Spleen (tissue), 11 donors: Measurements from ENCODE around the gene RBM15B. TPM values are rescaled to one million over a fixed set of nuclear protein-coding genes. Genes with fewer than 3 reads are reported as not detected.

Experiments
- DNase-seq: peaks from one replicate; pipeline ENCODE4 v3.0.0-alpha.2; 2020
- H3K27ac ChIP-seq, 8 donors: fragments of 200-600 bp; sonication (generic) in 7 of 8; 1 replicate in 4 of 8; 2 replicates in 4 of 8; pipeline versions ENCODE4 v1.5.0 to v1.8.0; 2016 to 2021; ENCODE audit warnings: inconsistent platforms in 4 of 8, mild to moderate bottlenecking in 4 of 8, moderate library complexity in 1 of 8
- H3K27me3 ChIP-seq, 7 donors: fragments of 200-600 bp; sonication (generic) in 6 of 7; replicated peaks in 1 of 7; 1 replicate in 4 of 7; 2 replicates in 3 of 7; pipeline versions ENCODE4 v1.5.0 to v1.8.0; 2016 to 2021; ENCODE audit warnings: inconsistent platforms in 3 of 7, mild to moderate bottlenecking in 1 of 7
- H3K36me3 ChIP-seq, 6 donors: fragments of 200-600 bp; sonication (generic) in 5 of 6; 1 replicate in 4 of 6; 2 replicates in 2 of 6; pipeline versions ENCODE4 v1.5.0 to v1.8.0; 2016 to 2021; ENCODE audit warnings: inconsistent platforms in 2 of 6
- H3K4me1 ChIP-seq, 6 donors: fragments of 200-600 bp; sonication (generic) in 5 of 6; 1 replicate in 3 of 6; 2 replicates in 3 of 6; pipeline versions ENCODE4 v1.5.0 to v1.8.0; 2016 to 2021; ENCODE audit warnings: inconsistent platforms in 3 of 6
- H3K4me3 ChIP-seq, 8 donors: fragments of 200-600 bp; sonication (generic) in 7 of 8; 1 replicate in 4 of 8; 2 replicates in 4 of 8; pipeline versions ENCODE4 v1.5.0 to v1.8.0; 2016 to 2021; ENCODE audit warnings: inconsistent platforms in 4 of 8, mild to moderate bottlenecking in 4 of 8, moderate library complexity in 2 of 8
- H3K9me3 ChIP-seq, 8 donors: fragments of 200-600 bp; sonication (generic) in 7 of 8; 1 replicate in 4 of 8; 2 replicates in 4 of 8; pipeline versions ENCODE4 v1.5.0 to v1.8.0; 2016 to 2021; ENCODE audit warnings: inconsistent platforms in 4 of 8
- CTCF ChIP-seq, 11 experiments: fragments of 200-600 bp in 7 of 11; fragments of 450-650 bp in 4 of 11; sonication (generic) in 4 of 11; IDR thresholded peaks in 8 of 11; conservative IDR thresholded peaks in 3 of 11; 1 replicate in 7 of 11; 2 replicates in 4 of 11; pipeline versions ENCODE4 v1.4.0 to v1.8.0; 2016 to 2021; ENCODE audit warnings: antibody characterized with exemption in 11 of 11, inconsistent platforms in 4 of 11, mild to moderate bottlenecking in 1 of 11
- POLR2A ChIP-seq, 3 donors: fragments of 450-650 bp; IDR thresholded peaks; one replicate each; pipeline ENCODE4 v1.5.1; 2017; ENCODE audit warnings: antibody characterized with exemption in 3 of 3, mild to moderate bottlenecking in 1 of 3
- POLR2AphosphoS5 ChIP-seq, 3 donors: sonication (generic); formaldehyde crosslinking; IDR thresholded peaks; one replicate each; pipeline ENCODE4 v1.5.1; 2017; ENCODE audit warnings: antibody characterized with exemption in 3 of 3
- WGBS, 5 donors: extraction: QIAGEN DNeasy Blood & Tissue Kit in 3 of 5; methylation state at CpG; one replicate each; pipeline versions ENCODE4 v1.1.5 to v1.1.7; 2013 to 2018; 5-methylcytosine and 5-hydroxymethylcytosine counted together
- intact Hi-C: fragments of 100-400 bp; cut with DNase I; formaldehyde crosslinking; loops from one replicate; pipeline ENCODE4 v1.15.0; 2023; ENCODE audit warnings: low total_unique reads
- polyA plus RNA-seq, 3 donors: library from polyadenylated mRNA; stranded (reverse); fragments of 200-250 nt; gene quantifications; one replicate each; pipeline ENCODE4 v1.2.1, GENCODE V29; 2013
- total RNA-seq, 7 donors: library from RNA; depleted of rRNA in 3 of 7; stranded (reverse); fragments of >200 nt in 3 of 7; fragmentation: NEBNext Ultra II Directional in 4 of 7; extraction: Animal tissue kit (Norgen Biotek cat#: 25700) in 4 of 7; gene quantifications; one replicate each; pipeline versions ENCODE4 v1.1.0 to v1.2.1, GENCODE V29; 2016 to 2021
- donor health status: healthy with polysubstance abuse.
- donor health status: DM: no; HTN: no; CAD: no; lungs with moderate emphysema.
- donor health status: DM: no; HTN: no; CAD: no.
- donor health status: Bipolar disorder and iron deficiency.
- donor health status: healthy.
- donor health status: DM: no; HTN: no; CAD: no.
- donor health status: DM: yes; HTN: yes; CAD: no.

The RBM15B gene
- total and polyA plus RNA-seq, 10 donors: 6.4 to 34.6 (median 23.6) TPM

DNA sequence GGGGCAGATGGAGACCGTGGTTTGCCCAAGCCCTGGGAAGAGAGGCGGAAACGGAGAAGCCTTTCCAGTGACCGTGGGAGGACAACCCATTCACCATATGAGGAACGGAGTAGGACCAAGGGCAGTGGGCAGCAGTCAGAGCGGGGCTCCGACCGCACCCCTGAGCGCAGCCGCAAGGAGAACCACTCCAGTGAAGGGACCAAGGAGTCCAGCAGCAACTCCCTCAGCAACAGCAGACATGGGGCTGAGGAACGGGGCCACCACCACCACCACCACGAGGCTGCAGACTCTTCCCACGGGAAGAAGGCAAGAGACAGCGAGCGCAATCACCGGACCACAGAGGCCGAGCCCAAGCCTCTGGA lies 2.0 kb downstream of the RBM15B start:
- Histone ChIP-seq H3K27me3 (no peaks in the 10 kb centered on the region), H3K4me3 (peak overlapping the region in 1 of 8 donors; percentile 90), H3K4me1 (peaks cover 24 to 88% (median 76%) of the 10 kb centered on the region in 6 donors), H3K27ac (no peak overlapping the region), H3K36me3 (peaks cover 0 to 83% (median 65%) of the 10 kb centered on the region in 6 donors), H3K9me3 (no peaks in the 10 kb centered on the region)
- no peak for DNase-seq
- intact Hi-C loops: no loop called here
- 94 to 96% (median 95%) methylated on average over 17 of the region's 17 CpGs for WGBS, 5 donors
- TF ChIP-seq POLR2AphosphoS5 (IDR thresholded peaks at IDR 0.05) (no peak), POLR2A (IDR thresholded peaks at IDR 0.05) (no peak), CTCF (IDR thresholded peaks at IDR 0.05 in 8 of 11, conservative IDR thresholded peaks at IDR 0.05 in 3 of 11) (no peak)

DNA sequence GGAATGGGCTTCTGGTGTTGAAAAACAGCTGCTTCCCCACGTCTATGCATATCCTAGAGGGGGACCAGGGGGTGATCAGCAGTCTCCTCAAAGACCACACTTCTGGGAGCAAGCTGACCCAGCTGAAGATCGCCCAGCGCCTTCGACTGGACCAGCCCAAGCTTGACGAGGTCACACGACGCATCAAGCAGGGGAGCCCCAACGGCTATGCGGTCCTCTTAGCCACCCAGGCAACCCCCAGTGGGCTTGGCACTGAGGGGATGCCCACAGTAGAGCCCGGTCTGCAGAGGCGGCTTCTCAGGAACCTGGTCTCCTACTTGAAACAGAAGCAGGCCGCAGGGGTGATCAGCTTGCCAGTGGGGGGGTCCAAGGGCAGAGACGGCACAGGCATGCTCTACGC lies 2.5 kb downstream of the RBM15B start:
- no peak for DNase-seq
- intact Hi-C loops: no loop called here
- 87 to 96% (median 91%) methylated on average over 10 to 14 of the region's 14 CpGs for WGBS, 5 donors
- no peaks in the 10 kb centered on the region for H3K27me3 ChIP-seq
- peaks cover 24 to 84% (median 73%) of the 10 kb centered on the region in 6 donors for H3K4me1 ChIP-seq
- no peaks in the 10 kb centered on the region for H3K9me3 ChIP-seq
- H3K36me3 ChIP-seq: peaks cover 0 to 83% (median 66%) of the 10 kb centered on the region in 6 donors
- TF ChIP-seq POLR2AphosphoS5 (IDR thresholded peaks at IDR 0.05) (peak in 2 of 3 donors; percentile 5 to 62), CTCF (IDR thresholded peaks at IDR 0.05 in 8 of 11, conservative IDR thresholded peaks at IDR 0.05 in 3 of 11) (no peak)
- no peak overlapping the region for H3K4me3 ChIP-seq
- no peak overlapping the region for H3K27ac ChIP-seq

GRCh38 chr3:51394541-51394940 lies 3.5 kb downstream of the RBM15B start:
- Histone ChIP-seq H3K27me3 (no peaks in the 10 kb centered on the region), H3K9me3 (no peaks in the 10 kb centered on the region), H3K4me3 (no peak overlapping the region), H3K4me1 (peaks cover 23 to 74% (median 65%) of the 10 kb centered on the region in 6 donors), H3K36me3 (peaks cover 0 to 83% (median 68%) of the 10 kb centered on the region in 6 donors), H3K27ac (no peak overlapping the region)
- WGBS, 5 donors: 75 to 94% (median 87%) methylated on average over 3 to 5 of the region's 5 CpGs
- no peak for DNase-seq
- intact Hi-C loops: no loop called here
- TF ChIP-seq POLR2AphosphoS5 (IDR thresholded peaks at IDR 0.05): peak in 1 of 3 donors; percentile 27
- no peak for TF ChIP-seq CTCF (IDR thresholded peaks at IDR 0.05 in 8 of 11, conservative IDR thresholded peaks at IDR 0.05 in 3 of 11)

DNA sequence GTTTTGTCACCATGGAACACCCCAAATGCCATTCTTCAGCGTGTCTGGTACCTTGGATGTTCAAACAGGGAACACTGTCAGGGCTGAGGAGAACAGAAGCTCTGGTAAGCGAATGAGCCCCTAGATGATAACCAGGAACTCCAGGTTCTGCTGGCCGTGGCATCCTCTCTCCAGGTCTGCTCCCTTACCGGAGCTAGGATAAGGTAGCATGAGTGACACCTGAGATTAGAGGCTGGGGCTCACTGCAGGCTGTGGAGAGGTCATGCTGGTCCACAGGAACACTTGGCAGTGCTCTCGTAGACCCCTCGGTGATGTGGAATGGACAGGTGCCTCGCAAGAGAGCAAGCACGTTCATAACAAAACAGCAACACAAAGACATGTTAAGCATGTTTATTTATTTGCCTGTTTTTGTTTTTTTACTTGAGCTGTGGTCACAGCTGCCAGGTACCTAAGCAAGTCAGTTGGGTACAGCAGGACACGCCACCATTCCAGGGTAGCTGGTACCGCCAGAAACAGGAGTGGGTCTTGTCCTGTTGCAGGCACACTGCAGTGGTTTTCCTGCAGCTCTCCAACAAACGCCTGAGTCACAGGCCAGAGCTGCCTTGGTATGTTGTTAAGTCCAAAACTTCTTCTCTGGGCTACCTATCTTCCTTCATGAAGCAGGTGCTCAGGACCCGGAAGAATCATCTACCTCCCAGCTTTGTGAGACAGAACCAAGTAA lies 4.6 kb downstream of the RBM15B start:
- TF ChIP-seq POLR2AphosphoS5 (IDR thresholded peaks at IDR 0.05) (peak in 1 of 3 donors; percentile 40), POLR2A (IDR thresholded peaks at IDR 0.05) (no peak), CTCF (IDR thresholded peaks at IDR 0.05 in 8 of 11, conservative IDR thresholded peaks at IDR 0.05 in 3 of 11) (no peak)
- Histone ChIP-seq H3K27ac (peak overlapping the region in 1 of 8 donors; percentile 13), H3K4me3 (no peak overlapping the region), H3K36me3 (peaks cover 0 to 85% (median 71%) of the 10 kb centered on the region in 6 donors), H3K27me3 (no peaks in the 10 kb centered on the region), H3K4me1 (peaks cover 13 to 63% (median 54%) of the 10 kb centered on the region in 6 donors), H3K9me3 (no peaks in the 10 kb centered on the region)
- no peak for DNase-seq
- intact Hi-C loops: no loop called here
- 79 to 85% (median 82%) methylated on average over 12 of the region's 12 CpGs for WGBS, 5 donors
